ENCODE results near the gene FBXO31. TPM values are rescaled to one million over a fixed set of nuclear protein-coding genes. Genes with fewer than 3 reads are reported as not detected.

FBXO31 gene
- total RNA-seq, 2 experiments from 2014 or later, result 35.7 to 38.9 TPM

- Histone ChIP-seq H3K36me3 (ENCODE audit: insufficient read depth, low read length) (no peaks in the 10 kb centered on the region), H3K4me3 (ENCODE audit: low read length) (no peak overlapping the region), H3K27me3 (ENCODE audit: control insufficient read depth in 1 of 2, insufficient read depth in 2 of 2, low read length in 2 of 2) (no peaks in the 10 kb centered on the region), H3K9me3 (ENCODE audit: control insufficient read depth in 1 of 2, insufficient read depth in 1 of 2, low read length in 2 of 2) (peaks cover 0 to 6% of the 10 kb centered on the region in 2 experiments), H3K4me1 (ENCODE audit: insufficient read depth, low read length) (no peaks in the 10 kb centered on the region), H3K27ac (ENCODE audit: low read depth in 1 of 2, low read length in 2 of 2) (no peak overlapping the region)
- ChIA-PET POLR2A (no interaction called here), CTCF (no interaction called here)
- Mint-ChIP-seq H3K36me3 (ENCODE audit: low read depth) (no peaks in the 10 kb centered on the region), H3K4me3 (no peak overlapping the region), H3K27me3 (no peaks in the 10 kb centered on the region), H3K9me3 (no peaks in the 10 kb centered on the region), H3K4me1 (ENCODE audit: low read depth) (no peaks in the 10 kb centered on the region), H3K27ac (no peak overlapping the region)
- intact Hi-C loops (cut with DNase I, micrococcal nuclease), result loop anchor here in 1 of 2 experiments (10.0 kb wide), 1 partner anchor 343 kb away; no protein-coding TSS in a partner anchor
- no peak for TF ChIP-seq CTCF (IDR thresholded peaks at IDR 0.05)
- ATAC-seq (ENCODE audit: poor library complexity), result no peak
- DNase-seq, result no peak
Measured at GRCh38 chr16:87291944-87292343, 91.6 kb downstream of the FBXO31 start.

- Mint-ChIP-seq H3K9me3 (peaks cover 3% of the 10 kb centered on the region), H3K36me3 (ENCODE audit: low read depth) (no peaks in the 10 kb centered on the region), H3K4me3 (no peak overlapping the region), H3K4me1 (ENCODE audit: low read depth) (no peaks in the 10 kb centered on the region), H3K27me3 (no peaks in the 10 kb centered on the region), H3K27ac (no peak overlapping the region)
- no peaks in the 10 kb centered on the region for H3K27me3 ChIP-seq (ENCODE audit: control insufficient read depth in 1 of 2, insufficient read depth in 2 of 2, low read length in 2 of 2)
- no peak for TF ChIP-seq CTCF (IDR thresholded peaks at IDR 0.05)
- ChIA-PET CTCF (no interaction called here), POLR2A (no interaction called here)
- no peak for ATAC-seq (ENCODE audit: poor library complexity)
- intact Hi-C loops (cut with DNase I, micrococcal nuclease), result no loop called here
- no peaks in the 10 kb centered on the region for H3K4me1 ChIP-seq (ENCODE audit: insufficient read depth, low read length)
- DNase-seq, result no peak
- H3K36me3 ChIP-seq (ENCODE audit: insufficient read depth, low read length), result no peaks in the 10 kb centered on the region
- H3K27ac ChIP-seq (ENCODE audit: low read depth in 1 of 2, low read length in 2 of 2), result no peak overlapping the region
- no peak overlapping the region for H3K4me3 ChIP-seq (ENCODE audit: low read length)
- H3K9me3 ChIP-seq (ENCODE audit: control insufficient read depth in 1 of 2, insufficient read depth in 1 of 2, low read length in 2 of 2), result peaks cover 0 to 10% of the 10 kb centered on the region in 2 experiments
Measured at GRCh38 chr16:87288753-87289362, 94.7 kb downstream of the FBXO31 start.

GRCh38 chr16:87286839-87287626, 96.5 kb downstream of the FBXO31 start:
- H3K9me3 Mint-ChIP-seq, result peaks cover 3% of the 10 kb centered on the region
- peaks cover 0 to 6% of the 10 kb centered on the region in 2 experiments for H3K9me3 ChIP-seq (ENCODE audit: control insufficient read depth in 1 of 2, insufficient read depth in 1 of 2, low read length in 2 of 2)
- POLR2A ChIA-PET, result no interaction called here
- no peak for DNase-seq
- intact Hi-C loops (cut with DNase I, micrococcal nuclease), result no loop called here
- no peaks in the 10 kb centered on the region for H3K4me1 ChIP-seq (ENCODE audit: insufficient read depth, low read length)
- H3K27me3 ChIP-seq (ENCODE audit: control insufficient read depth in 1 of 2, insufficient read depth in 2 of 2, low read length in 2 of 2), result no peaks in the 10 kb centered on the region
- no peaks in the 10 kb centered on the region for H3K4me1 Mint-ChIP-seq (ENCODE audit: low read depth)
- no peak for TF ChIP-seq CTCF (IDR thresholded peaks at IDR 0.05)
- ATAC-seq (ENCODE audit: poor library complexity), result no peak
- no peaks in the 10 kb centered on the region for H3K27me3 Mint-ChIP-seq
- H3K36me3 ChIP-seq (ENCODE audit: insufficient read depth, low read length), result no peaks in the 10 kb centered on the region
- no peak overlapping the region for H3K4me3 Mint-ChIP-seq
- no peaks in the 10 kb centered on the region for H3K36me3 Mint-ChIP-seq (ENCODE audit: low read depth)
- no peak overlapping the region for H3K4me3 ChIP-seq (ENCODE audit: low read length)
- H3K27ac Mint-ChIP-seq, result no peak overlapping the region
- H3K27ac ChIP-seq (ENCODE audit: low read depth in 1 of 2, low read length in 2 of 2), result no peak overlapping the region
- CTCF ChIA-PET, result no interaction called here

All from CD4-positive, alpha-beta T cell (primary cell).